Amygdala (tissue), 56 donors: ENCODE measurements around the gene ITGA7.

ENCODE experiments used
- DNase-seq, 56 donors: peaks; one replicate each; lab custom pipeline; 2025; lab: John Stamatoyannopoulos, UW

Gene ITGA7

DNA sequence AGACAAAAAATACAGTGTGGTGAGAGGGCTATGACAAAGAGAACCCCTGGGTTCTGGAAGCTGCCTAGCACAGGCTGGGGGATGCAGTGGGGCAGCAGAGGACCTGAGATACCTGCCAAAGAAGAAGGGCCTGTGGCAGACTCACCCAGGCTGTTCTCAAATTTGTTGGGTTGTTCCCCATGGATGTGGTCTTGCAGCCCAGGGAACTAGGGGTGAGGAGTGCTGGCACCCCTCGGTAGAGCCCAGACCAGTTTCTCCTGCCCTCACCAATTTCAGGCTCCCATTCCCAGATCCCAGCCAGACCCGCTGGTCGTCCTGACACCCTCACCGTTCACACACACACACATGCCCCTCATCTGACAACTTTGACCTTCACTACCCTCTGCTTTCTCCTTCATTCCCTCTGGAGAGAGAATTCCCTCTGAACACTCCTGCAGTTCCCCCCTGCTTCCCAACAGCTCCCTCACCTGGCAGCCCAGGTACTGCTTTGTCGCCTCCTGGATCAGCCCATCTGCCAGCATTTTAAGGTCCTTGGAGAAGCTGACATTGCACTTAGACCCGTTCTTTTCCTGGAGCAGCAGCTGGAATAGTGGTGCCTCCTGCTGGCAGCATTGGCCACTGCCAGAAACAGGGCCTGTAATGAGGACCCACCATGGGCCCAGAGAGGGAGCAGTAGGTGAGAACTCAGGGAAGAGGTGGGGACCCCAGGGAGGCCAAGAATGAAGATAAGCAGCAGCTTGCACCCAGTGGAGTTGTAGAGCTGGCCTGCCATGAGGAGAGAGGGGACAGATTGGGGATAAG is 29.3 kb upstream of the ITGA7 start:
- DNase-seq = peak in 42 of 56 donors; percentile 13 to 79 (median 44)

DNA sequence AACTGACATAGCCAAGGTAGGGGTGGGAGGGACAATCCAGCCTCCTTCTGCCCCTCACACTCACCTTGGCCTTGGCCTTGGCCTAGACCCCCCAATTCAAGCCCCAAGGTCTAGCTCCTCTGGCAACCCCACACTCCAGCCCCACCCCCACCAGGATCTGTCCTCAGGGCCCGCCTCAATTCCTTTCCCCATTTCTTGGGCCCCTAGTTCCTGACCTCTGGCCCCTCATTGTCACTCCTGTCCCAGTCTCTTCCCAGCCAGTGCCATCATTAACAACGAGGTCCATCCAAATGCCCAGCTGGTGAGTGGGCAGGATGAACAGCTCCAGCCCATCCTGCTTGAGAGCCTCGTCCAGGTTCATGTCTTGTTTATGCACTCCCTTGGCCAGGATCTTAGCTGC is 28.4 kb upstream of the ITGA7 start:
- no peak for DNase-seq

DNA sequence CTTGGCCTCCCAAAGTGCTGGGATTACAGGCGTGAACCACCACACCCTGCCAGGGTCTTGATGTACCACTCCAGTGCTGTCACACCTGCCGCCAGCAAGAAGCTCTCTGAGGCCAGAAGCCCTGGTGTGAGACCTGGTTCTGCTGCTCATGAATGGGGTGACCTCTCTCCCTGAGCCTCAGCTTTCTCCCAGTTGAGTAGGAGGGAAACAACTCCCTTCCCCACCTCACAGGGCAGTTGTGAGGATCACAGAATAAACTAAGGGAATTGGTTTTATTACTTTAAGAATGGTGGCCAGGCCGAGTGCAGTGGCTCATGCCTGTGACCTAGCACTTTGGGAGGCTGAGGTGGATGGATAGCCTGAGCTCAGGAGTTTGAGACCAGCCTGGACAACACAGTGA is 26.9 kb upstream of the ITGA7 start:
- DNase-seq = no peak

DNA sequence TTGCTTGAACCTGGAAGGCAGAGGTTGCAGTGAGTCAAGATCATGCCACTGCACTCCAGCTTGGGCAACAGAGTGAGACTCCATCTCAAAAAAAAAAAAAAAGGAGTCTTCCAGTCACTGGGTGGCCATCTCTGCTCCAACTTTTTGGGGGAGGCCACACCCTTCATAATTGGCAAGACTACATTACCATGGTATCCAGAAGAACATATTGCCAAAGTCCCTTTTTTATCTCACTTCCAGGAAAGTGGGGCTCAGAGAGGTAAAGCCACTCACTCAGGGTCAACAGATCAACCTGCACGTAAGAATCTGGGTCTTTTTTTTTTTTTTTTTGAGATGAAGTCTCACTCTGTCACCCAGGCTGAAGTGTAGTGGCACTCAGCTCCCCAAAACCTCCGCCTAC is 26.2 kb upstream of the ITGA7 start:
- no peak for DNase-seq

DNA sequence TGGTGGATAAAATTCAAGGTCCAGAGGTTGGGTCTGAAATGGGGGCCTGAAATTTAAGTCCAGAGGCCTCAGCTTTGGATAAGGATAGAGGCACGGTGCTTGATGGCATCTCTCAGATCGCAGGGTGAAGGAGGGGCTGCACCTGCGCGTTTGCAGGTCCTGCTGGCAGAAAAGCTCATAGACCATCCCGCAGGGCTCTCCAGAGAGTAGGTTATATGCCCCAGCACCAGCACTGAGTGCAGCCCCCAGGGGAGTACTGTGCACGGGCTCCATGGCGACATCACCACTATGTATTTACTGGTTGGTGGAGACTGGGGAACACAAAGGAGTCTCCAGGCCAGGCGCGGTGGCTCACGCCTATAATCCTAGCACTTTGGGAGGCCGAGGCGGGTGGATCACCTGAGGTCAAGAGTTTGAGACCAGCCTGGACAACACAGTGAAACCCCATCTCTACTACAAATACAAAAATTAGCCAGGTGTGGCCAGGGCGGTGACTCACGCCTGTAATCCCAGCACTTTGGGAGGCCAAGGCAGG is 25.4 kb upstream of the ITGA7 start:
- DNase-seq = no peak

DNA sequence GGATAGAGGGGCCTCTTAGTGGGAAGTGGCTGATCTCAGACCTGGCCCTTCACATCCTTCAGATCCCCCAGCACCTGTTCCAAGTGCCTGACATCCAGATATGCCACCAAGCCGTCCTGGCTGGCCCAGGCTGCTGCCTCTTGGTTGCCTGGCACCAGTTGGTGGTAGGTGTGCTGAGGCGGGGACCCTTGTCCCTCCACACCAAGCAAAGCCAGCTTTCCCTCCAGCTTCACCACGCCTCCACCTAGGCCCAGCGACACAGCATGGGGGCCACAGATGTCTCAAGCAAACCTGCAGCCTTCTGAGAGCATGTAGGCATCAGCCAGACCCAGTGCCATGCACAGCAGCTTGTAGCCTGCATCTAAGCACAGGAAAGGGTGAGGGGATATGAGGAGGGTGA is 24.6 kb upstream of the ITGA7 start:
- DNase-seq = no peak

DNA sequence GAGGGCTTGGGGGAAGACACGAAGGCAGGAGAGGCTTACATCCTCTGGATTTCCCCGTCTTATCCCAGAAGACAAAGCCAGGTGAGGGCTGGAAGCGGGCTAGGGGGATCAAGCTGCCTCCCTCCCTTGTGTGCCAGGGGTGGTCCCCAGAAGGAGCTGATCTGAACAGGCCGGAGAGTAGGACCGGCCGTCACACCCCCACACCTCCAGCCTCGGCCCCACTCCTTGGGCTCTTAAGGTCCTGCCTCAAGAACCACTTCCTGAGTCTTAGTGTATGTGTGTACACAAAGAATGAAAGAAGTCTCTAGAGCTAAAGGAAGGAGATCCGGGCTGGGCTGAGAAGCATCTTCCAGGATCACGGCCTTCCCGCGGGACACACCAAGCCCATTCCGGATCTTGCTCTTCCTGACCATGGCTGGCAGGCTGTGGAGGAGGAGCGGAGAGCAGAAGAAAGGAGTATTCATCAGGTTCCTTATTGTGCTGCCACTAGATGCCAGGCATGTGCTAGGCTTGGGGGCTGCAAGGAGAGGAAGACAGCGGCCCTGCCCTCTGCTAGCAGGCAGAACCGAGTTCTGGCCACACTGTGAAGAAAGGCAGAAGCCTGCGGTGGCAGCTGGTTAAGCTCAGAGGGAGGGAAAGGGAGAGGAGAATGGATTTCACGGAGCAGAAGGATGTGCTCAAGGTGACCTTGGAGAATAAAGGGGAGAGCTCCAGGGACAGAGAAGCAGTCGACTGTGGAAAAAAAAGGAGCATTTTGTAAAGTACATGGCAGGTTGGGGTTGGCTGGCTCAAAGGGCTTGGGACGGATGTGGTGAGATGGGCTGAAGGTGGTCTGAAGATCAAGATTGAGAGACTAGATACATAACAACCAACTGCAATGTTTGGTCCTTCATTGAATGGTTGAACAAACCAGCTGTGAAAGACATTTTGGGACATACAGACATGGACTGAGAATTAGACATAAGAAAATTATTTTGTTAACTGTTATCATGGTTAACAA is 22.4 kb upstream of the ITGA7 start:
- peak in 50 of 56 donors; percentile 29 to 80 (median 62) for DNase-seq

DNA sequence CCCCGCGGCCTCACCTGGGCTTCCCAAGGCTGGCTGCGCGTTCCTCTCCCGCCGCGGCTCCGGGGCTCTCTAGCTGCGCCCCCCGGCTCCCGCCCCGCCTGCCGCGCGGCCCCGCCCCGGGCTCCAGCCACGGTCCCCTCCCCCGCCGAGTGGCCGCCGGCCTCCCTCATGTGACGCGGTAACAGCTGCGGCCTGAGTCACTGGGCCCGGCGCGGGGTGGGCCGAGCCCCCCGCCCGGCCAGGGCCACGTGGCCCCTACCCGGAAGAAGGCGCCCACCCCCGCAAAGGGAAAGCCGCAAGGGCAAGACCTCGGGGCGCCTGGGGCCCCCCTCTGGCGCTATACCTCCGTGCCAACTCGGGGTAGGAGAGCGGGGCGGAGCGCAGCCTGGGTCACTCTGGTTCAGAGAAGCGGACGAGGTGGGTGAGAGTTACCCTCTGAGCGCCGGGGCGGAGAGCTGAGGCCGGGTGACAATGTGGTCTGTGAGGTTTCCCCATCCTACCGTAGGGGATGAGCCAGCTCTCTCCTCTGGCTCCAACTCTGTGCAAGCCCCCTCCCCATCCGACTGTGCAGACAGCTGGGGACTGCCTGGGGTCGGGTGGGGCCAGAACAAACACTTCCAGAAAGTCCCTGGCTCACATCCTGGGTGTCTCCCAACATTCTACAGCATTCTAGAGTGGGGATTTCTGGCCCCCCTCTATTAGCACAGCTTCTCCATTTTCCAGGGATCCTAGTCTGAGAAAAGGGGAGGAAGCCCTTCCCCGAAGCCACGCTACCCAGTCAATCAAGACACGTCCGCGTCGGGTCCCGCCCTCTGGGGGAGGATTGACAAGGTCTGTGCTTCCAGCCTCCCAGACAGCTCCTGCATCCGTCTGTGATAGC is 21.5 kb upstream of the ITGA7 start, which contains the start of gene CD63:
Gene CD63 (minus strand): TSS at position 71 of the 880 bp plus-strand sequence. CDS start 668 bp downstream, outside the sequence.
- peak in 55 of 56 donors; percentile 64 to 95 (median 86) for DNase-seq

DNA sequence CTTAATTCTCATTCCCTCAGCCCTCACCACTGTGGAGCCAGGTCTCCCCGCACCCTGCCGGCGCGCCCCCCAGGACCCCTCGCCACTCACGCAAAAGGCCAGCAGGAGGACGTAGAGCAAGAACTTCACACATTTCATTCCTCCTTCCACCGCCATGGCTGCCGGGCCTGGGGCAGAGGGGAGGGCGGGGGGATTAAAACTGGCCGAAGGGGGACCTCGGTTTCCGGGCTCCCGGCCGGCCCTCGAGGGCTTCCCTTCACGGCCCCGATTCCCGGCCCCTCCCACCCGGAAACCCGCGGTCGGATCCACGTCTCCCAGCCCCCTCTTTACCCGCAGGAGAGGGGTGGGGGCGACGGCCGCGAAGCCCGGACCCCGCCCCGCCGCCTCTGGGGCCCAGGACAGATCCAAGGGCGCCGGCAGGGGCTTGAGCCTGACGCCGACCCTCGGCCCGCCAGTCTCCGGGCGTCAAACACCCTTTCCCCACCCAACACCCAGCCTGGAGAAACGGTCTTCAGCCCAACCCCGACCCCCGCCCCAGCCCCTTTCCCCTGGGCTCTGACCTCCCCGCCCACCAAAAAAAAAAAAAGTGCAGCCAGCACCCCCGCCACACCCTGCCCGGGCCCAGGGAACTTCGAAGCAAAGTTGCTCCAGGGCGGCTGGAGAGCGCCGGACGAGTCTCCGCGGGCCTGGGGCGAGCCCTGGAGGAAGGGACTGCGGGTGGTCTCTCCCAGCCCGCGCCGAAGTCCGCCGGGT is 20.7 kb upstream of the ITGA7 start:
- DNase-seq = peak in 51 of 56 donors; percentile 26 to 83 (median 63)

DNA sequence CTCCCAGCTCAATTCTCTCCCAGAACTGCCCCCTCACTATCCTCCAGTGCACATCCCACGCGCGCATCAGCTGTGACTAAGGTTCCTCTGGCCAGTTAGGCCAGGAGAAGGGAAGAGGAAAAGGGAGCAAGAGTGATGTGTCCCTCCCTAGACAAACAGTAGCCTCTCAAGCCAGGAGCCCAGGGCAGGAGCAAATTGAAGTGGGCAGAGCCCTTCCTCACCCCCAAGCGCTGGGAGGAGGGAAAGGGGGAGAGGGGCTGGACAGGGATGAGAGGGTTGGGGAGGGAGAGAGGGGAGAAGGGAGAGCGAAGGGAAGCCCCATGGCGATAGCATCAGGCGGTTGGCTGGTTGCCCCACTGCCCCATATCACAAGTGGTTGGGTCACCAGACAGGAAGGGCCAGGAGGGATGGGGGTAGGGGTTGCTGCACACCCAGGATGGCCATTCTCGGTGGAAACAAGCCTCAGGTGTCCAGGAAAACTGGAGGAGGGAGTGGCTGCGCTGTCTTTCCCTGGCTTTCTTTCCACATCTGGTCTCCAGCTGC is 20.0 kb upstream of the ITGA7 start:
- DNase-seq = peak in 19 of 56 donors; percentile 18 to 67 (median 48)

DNA sequence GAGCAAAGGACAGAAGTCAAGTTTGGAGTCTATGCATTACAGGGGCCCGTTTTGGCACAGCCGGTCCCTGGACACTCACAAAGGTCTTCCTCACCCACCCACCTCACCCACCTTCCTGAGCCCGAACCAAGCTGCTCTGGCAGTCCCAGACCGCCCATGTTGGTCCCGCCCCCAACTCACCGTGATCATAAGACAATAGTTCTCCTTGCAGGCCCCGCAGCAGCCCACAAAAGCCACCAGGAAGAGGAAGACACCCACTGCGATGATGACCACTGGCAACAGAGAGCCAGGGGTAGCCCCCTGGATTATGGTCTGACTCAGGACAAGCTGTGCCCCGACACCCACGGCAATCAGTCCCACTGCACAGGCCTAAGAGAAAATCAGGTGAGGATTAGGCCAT is 19.3 kb upstream of the ITGA7 start:
- DNase-seq = no peak

DNA sequence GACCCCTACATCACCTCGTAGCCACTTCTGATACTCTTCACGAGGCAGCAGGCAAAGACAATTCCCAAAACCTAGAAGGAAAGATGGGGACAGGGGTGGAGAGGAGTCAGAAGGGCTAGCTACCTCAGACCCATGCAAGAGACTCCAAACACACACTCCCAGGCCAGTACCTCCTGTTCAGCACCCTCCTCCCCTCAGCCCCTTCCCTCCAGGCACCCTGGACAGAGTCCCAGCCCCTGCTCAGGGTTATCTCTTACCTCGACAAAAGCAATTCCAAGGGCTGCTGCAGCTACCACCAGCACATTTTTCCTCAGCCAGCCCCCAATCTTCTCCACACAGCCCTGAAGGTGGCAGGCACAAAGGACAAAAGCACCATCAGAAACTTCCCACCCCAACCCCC is 17.9 kb upstream of the ITGA7 start:
- no peak for DNase-seq

DNA sequence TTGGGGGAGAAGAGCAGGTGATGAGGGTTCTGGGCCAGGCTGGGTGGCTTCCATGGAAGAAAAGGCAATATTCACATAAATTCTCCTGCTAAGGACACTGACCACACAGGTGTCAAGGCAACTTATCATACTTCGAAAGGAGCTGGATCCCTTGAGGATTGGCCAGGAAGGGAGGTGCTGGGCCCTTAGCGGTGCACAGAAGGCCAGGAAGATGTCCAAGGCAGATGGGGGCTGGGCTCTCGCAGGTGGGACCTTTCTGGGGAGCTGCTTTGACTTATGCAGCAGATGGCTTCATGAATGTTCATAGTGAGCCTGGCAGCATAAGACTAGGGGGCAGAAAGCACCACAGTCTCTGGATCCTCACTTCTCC is 17.2 kb upstream of the ITGA7 start:
- DNase-seq = no peak

DNA sequence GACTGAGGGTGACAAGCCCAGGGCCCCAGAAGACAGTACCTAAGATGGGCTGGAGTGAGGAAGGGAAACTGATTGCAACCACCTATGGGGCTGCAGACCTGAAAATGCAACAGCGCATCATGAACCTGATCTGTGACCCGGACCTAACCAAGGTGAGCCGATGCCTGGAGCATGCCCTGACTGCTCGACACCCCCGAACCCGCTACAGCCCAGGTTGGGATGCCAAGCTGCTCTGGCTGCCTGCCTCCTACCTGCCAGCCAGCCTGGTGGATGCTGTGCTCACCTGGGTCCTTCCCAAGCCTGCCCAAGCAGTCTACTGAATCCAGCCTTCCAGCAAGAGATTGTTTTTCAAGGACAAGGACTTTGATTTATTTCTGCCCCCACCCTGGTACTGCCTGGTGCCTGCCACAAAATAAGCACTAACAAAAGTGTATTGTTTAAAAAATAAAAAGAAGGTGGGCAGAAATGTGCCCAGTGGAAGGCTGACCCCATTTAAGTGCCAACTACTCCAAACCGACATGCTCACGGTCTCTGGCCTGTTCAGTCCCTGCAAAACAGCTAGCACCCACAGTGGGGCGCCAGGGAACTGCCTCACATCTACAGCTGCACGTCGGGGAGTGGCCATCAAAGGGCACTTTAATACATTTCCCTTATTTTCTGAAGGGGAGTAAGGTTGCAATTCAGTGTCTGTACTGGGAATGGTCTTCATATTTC is 16.7 kb upstream of the ITGA7 start:
- DNase-seq = peak in 38 of 56 donors; percentile 13 to 82 (median 47)

DNA sequence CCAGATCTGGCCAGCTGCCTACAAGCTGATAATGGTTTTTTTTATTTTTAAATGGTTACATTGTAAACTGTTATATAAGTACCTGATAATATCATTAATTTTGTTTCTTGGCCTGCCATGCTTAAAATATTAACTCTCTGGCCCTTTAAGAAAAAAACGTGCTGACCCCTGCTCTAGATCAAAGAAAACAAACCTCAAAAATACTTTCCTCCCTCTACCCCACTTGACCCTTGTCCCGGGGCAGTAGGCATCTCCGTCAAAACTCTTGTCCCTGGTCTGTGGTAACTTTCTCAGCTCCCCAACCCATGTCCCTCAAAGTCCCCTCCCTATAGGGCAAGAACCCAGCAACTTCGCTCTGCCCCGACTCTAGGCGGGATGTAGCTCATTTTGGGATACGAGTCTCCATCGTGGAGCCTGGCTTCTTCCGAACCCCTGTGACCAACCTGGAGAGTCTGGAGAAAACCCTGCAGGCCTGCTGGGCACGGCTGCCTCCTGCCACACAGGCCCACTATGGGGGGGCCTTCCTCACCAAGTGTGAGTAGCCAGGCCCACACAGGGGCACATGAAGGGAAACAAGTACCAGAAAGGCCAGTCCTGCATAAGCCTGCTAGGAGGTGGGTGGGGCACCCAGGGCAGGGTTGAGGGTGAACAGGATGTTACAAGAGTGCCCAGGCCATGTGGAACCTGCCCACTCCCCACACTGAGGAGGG is 16.0 kb upstream of the ITGA7 start:
- DNase-seq = no peak

DNA sequence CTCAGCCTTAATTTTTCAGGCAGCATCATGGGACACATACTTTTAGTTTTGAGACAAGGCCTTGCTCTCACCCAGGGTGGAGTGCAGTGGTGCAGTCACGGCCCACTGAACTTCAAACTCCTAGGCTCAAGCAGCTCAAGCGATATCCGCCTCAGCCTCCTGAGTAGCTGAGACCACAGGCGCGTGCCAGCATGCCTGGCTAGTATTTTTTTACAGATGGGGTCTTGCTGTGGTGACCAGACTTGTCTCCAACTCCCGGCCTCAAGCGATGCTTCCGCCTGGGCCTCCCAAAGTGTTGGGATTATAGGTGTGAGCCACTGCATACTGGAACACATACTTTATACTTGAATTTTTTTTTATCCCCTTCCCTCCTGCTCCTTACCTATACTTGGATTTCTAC is 15.2 kb upstream of the ITGA7 start:
- no peak for DNase-seq

DNA sequence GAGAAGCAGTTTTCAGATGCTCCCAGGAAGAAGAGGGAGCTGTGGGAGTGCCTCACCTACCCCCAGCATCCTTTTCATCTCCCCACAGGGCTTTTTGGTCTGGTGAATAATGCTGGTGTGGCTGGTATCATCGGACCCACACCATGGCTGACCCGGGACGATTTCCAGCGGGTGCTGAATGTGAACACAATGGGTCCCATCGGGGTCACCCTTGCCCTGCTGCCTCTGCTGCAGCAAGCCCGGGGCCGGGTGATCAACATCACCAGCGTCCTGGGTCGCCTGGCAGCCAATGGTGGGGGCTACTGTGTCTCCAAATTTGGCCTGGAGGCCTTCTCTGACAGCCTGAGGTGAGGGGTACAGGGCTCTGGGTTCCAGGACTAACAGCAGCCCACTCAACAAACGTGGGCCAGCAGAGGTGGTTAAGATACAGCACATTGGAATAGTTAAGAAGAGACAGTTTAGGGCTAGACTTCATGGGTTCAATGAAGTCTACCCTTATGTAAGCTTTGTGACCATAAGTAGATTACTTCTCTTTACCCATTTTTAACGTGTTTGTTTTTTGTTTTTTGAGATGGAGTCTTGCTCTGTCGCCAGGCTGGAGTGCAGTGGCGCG is 14.0 kb upstream of the ITGA7 start:
- DNase-seq = peak in 2 of 56 donors; percentile 18 to 34
